GM21390 (cell line): ENCODE data around the gene NDUFAB1.
A peak's percentile ranks its signal among the peaks of the same experiment; 100 is the strongest.
"Not testable (repeated sequence)": the region's sequence is repeated elsewhere in the genome, so short reads cannot be mapped to it uniquely, and the experiment has no call there.

ENCODE experiments used
- ATAC-seq: cut with Tn5 transposase; IDR thresholded peaks from one replicate; pipeline ENCODE4 v1.9.1; 2021; ENCODE audit not compliant: unreplicated experiment

The NDUFAB1 gene

DNA sequence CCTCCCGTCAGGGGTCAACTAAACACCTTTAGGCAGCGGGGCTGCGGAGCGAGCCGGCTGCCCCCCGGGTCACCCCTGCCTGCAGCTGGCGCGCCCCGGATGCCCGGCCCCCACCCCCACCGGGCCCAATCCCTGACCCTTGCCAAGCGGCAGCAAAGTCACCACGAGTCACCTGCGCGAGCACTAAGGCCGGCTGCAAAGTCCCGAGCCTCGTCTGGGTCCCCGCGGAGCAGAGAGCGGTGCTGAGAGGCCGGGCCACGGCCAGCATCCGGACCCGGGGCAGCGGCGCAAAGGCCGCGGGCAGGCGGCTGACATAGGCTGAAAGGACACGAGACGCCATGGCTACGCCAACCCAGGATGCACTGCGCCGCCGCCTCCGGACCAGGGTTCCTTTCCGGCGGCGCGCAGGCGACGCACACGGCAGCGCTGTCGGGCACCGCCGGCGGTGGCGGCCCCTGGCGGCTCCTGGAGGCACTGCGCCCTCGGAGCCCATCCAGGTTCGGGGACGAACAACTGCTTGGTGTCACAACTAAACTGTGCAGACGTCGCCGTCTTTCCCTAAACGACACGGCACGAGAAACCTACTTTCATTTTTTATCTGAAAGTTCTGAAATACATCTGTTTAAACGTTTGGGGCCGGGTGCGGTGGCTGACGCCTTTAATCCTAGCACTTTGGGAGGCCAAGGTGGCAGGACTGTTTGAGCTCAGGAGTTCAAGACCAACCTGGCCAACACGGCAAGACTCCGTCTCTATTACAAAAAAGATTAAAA, at the start of gene NDUFAB1:
NDUFAB1 (minus strand) TSS at position 366 of the 770 bp plus-strand sequence; CDS start at position 340, 26 bp downstream.
- ATAC-seq, result peak; percentile 91

DNA sequence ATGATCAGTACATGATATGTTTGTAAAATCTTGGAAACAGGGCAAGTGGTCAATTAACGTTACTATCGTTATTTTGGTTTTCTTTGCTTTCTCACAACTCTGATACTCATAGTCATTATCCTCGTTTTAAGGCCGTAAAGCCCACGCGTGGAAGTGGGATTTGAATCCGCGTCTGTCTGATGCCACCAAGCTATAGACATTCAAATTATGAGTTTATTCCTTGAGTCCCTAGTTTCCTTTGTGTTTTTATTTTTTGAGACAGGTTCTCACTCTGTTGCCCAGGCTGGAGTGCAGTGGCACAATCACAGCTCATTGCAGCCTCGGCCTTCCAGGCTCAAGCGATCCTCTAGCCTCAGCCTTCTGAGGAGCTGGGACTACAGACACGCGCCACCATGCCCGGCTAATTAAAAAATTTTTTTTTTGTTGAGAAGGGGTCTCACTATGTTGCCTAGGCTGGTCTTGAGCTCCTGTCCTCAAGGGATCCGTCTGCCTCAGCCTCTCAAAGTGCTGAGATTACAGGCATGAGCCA, 46.2 kb upstream of the NDUFAB1 start:
- no peak for ATAC-seq

DNA sequence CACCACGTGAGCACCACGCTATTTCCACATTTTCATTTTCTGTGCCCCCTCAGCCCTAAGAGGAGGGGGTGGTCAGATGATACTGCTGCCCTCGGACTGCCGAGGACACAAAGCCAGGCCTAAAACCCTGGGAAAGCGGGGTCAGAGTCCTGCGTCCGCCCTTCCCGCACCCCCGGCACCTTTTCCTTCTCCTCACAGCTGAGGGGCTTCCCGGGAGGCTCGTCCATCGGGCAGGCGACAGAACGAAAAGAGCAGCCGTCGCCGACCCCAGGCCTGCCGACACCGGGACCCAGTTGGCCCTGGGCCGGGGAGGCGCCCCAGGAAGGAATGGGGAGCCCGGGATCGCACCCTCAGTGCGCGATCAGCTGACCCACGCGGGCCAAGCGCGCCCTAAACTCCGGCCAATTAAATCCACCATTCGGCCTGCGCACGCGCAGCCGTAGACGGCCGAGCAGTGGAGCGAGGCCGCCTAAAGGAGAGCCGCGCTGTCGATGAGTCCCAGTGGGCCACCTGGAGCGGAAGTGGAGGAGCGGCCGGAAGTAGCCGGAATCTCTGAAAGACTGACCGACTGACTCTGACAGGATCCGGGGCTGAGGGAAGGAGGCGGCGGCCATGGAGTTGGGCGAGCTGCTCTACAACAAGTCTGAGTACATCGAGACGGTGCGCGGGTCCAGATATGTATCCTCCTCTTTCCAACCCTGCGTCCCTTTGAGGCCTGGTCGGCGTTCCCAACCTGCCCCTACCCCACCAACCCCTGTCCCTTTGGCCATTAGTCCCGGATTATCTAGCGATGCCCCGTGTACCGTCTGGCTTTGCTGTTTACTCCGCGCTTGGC, 45.0 kb upstream of the NDUFAB1 start, which contains the start of the genes DCTN5 and PALB2:
DCTN5 (plus strand) TSS at position 536 of the 835 bp plus-strand sequence; CDS start at position 613, 77 bp downstream.
PALB2 (minus strand) TSS at position 380 of the 835 bp plus-strand sequence; CDS start at position 227, 153 bp downstream.
- ATAC-seq, result peak; percentile 93

DNA sequence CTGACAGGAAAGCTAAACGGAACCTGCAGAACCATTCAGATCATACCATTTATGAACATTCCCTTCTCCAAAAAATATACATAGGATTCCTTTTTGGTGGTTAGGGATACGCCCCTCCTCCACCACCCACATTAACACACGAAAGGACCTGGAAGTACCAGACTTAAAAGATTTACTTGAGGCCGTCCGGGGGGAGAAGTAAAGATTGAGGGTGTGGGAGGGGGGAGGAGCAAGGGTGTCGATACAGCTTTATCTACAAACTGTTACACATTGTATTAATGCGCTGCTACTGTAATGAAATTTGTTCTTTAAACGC, 44.5 kb upstream of the NDUFAB1 start:
- no peak for ATAC-seq

DNA sequence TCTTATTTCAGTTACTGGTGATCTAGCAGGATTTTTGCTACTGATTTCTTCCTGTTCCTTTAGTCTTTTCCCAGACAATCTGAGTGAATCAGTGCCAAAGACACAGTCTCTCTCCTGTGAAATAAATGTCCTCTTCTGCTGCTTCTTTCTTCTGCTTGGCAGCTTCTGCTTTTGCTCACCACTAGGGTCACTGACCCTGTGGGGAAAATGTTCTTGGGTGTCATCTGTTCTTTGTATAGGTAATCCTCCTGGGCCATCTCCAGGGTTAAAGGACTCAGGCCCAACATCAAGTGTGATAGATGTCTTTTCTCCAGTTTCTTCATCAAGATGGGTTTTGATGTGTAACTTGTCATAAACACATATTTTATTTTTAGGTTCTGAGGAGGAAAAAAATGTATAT, 39.8 kb upstream of the NDUFAB1 start:
- ATAC-seq, result no peak

DNA sequence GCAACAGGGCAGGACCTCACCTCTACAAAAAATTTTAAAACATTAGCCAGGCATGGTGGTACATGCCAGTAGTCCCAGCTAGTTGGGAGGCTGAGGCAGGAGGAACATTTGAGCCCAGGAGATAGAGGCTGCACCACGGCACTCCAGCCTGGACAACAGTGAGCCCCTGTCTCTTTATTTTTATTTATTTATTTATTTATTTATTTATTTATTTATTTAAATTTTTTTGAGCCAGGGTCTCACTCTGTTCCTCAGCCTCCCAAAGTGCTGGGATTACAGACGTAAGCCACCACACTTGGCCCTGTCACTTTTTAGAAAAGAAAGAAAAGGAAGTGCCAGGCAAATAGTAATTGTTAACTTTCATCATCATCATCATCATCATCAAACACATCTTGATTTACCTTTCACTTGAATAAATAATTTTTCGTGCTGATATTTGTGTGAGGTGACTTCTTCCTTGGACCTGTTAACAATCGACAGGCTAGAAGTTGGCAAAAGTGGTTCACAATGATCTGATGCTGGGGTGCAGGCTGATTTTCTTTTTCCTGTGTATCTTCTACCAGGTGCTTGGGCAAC, 38.4 kb upstream of the NDUFAB1 start:
- no peak for ATAC-seq

GRCh38 chr16:23631874-23632273, 35.8 kb upstream of the NDUFAB1 start:
- not testable (repeated sequence) for ATAC-seq

DNA sequence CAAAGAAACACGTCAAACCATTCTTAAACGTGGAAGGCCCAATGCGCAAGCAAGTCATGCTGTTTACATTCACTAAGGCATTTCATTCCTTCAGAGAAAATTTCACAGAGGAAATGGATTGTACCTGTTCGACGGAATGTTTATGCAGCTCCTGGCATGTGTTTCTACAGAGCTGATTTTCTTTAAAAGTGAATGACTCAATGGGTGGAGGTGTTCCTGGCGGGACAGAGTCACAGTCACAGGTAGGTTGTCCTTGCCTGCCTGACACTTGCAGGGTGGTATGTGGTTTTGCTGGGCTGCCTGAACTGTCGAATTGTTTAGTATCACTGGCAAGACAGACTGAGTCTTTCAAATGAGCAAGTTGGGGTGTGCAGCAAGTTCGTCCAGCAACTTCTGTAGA, 33.4 kb upstream of the NDUFAB1 start:
- ATAC-seq, result no peak

DNA sequence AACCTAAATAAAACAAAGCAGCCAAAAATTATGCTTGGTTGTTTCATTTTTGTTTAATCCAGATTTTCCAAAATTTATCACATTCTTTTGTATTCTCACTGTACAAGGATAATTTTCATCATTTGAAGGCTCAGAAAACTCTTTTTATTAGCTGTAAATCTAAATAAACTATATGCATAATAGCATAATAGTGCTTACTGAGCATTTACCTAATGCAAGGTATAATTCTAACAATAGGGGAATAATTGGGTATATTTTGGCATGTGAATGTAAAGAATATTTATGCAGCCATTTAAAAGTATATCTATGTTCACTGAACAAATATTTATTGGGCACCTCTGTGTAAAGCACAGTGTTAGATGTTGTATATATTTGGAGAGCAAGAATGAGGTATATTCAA, 28.0 kb upstream of the NDUFAB1 start:
- ATAC-seq, result no peak

- ATAC-seq, result no peak
Observed at GRCh38 chr16:23615805-23616204, 19.7 kb upstream of the NDUFAB1 start.

- no peak for ATAC-seq
Observed at GRCh38 chr16:23611936-23612335, 15.8 kb upstream of the NDUFAB1 start.

GRCh38 chr16:23610905-23611304, 14.8 kb upstream of the NDUFAB1 start:
- ATAC-seq, result not testable (repeated sequence)

- ATAC-seq, result no peak
Observed at GRCh38 chr16:23609929-23610328, 13.8 kb upstream of the NDUFAB1 start.

GRCh38 chr16:23608194-23608593, 12.1 kb upstream of the NDUFAB1 start:
- no peak for ATAC-seq

- no peak for ATAC-seq
Observed at GRCh38 chr16:23607726-23608125, 11.6 kb upstream of the NDUFAB1 start.

GRCh38 chr16:23597003-23597756, 1.1 kb upstream of the NDUFAB1 start:
- ATAC-seq, result no peak

GRCh38 chr16:23595246-23595950, 718 bp downstream of the NDUFAB1 start:
- no peak for ATAC-seq

- no peak for ATAC-seq
Observed at GRCh38 chr16:23594186-23594585, 1.9 kb downstream of the NDUFAB1 start.

GRCh38 chr16:23590181-23590580, 5.9 kb downstream of the NDUFAB1 start:
- no peak for ATAC-seq

DNA sequence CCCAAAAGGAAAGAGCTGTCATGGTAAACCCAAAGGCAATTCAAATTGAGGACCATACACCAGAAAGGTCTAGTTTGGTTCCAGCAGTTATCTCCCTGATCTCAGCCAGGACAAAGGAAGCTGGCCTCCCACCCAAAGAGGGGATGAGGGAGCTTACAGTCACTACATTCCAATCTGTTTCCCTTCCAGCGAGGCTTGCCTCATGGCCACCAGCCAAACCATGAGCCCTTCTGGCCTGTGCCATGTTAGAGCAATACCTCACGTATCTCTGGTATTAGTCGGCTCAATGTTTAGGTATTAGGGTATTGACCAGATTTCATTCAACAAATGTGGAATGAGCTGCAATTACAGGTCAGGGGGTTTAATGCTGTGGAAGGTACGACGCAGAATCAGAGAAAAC, 8.4 kb downstream of the NDUFAB1 start:
- no peak for ATAC-seq
